Kasumi-1 (cell line): ENCODE measurements around the gene HMGN2.

Experiments
- DNase-seq, 2 experiments: peaks; one replicate each; lab custom pipeline; 2025; lab: John Stamatoyannopoulos, UW

Gene HMGN2

DNA sequence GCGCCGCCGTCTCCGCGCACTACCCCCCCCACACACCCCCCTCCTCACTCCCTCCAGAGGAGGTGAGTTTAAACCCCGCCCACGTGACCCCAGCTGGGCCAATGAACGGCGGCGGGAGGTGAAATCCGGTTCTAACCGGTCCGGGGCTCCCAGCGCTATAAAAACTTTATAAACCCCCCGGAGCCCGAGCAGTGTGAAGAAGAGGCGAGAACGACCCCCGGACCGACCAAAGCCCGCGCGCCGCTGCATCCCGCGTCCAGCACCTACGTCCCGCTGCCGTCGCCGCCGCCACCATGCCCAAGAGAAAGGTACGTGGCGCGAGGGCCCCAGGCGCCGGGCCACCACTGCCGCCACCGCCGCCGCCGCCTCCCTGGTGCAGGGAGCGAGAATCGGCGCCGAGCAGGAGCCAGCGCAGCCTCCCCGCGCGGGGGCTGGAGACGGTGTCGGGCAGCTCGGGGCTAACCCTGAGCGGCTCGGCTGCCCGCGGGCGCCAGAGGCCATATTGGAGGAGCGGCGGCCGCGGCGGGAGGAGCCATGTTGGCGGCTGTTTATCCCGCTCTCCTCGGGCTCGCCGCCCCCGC lies at the start of gene HMGN2:
HMGN2 (plus strand) TSS at position 121 of the 581 bp plus-strand sequence; CDS start at position 294, 173 bp downstream.
- DNase-seq, result peak; percentile 94 to 97

DNA sequence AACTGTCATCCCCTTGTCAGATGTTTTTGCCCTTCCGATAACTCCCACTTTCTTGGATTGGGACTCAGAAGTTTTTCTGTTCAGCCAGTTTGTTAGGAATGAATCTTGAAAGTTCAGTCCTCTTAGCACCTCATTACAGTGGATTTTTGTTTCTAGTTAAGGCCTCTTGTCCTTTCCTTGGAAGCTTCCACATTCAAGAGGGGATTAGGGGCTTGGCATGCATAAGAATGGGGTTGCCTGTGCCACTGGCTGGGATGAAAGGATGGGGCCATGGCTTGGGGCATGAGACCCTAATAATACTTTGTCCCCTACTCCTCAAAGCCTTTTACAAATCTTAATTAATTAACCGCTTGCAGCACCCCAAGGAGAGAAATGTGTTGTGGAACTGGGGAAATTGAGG lies 42.5 kb upstream of the HMGN2 start:
- DNase-seq, result no peak

DNA sequence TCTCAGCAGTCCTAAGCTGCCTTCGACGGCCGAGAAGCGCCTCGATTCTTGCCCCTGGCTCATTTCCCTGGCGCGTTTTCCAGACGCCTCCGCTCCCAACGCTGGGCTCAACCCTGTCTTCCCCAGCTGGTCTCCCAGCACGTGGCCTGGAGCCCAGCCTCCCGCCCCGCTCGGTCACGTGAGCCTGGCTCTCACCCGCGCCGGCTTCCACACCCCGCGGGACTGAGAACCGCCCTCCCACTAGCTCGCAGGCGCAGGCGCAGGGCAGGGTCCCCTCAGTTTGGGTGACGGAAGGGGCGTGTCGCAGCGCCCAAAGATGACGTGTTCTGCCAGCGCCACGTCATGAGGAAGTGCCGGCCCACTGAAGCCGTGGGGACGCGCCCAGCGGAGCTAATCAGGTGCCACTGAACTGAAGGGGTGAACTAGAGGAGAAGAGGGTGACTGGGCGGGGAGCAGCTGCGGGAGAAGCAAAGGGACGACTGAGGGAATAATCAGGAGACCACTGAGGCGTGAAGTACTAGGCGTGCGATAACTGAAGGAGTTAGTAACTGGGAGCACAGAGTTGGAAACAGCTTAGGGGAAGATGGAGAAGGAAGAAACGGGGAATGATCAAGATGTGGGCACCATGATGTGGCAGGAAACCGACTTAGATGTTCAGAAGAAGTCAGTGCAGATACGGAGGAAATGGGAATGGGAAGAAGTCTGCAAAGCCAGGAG lies 40.1 kb upstream of the HMGN2 start, which contains the start of gene DHDDS:
DHDDS (plus strand) TSS at position 343 of the 717 bp plus-strand sequence. CDS start 625 bp downstream, outside the sequence.
- peak; percentile 95 to 96 for DNase-seq

DNA sequence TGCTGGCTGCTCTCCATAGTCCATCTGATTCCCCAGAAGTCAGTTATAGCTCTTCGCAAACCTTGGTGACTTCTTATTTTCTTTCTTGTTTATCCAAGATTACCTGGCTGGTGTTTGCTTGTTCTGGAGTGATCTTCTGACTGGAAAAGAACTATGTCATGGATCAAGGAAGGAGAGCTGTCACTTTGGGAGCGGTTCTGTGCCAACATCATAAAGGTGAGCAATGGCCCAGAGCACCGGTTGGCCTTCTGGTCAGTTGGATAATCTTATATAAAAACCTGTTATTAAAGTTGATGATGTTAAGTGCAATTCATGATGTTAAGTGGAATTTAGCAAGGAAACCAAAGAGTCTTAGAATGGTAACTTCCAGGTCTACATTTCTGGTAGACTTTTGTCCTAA lies 39.4 kb upstream of the HMGN2 start:
- no peak for DNase-seq

DNA sequence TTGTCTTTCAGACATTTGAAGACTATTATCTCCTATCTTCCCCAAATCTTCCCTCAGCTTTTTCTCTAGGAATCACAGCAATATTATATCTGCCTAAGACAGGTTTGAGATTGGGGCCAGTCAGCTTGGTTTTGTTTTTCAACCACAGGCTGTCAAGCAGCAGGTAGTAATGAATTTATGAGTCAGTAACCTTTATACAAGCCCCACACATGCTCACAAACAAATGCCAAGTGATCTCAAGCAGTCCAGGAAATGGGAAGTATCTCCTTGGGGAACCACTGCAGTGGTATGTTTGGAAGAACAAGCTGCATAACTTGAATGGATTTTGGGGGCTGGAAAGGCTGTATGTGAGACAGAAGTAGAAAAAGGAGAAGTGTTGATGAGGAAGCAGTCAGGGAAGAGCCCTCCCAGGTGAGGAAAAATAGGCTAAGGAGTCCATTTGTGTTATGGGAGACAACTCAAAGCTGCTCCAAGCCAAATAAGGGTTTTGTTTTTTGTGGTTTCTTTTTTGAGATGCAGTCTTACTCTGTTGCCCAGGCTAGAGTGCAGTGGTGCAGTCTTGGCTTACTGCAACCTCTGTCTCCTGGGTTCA lies 38.0 kb upstream of the HMGN2 start:
- no peak for DNase-seq

DNA sequence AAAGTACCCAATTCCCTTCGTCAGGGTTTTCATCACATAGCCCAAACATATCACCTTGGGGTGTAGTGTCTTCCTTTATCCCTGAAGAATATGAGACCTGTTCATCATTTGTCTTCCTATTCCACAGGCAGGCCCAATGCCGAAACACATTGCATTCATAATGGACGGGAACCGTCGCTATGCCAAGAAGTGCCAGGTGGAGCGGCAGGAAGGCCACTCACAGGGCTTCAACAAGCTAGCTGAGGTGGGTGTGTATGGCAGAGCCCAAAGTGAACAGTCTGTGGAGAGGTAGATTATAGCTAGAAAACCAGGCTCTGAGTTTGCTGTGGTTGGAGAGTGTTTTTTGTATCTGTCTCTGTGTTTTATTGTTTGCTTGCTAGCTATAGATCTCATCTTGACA lies 34.2 kb upstream of the HMGN2 start:
- DNase-seq, result no peak

DNA sequence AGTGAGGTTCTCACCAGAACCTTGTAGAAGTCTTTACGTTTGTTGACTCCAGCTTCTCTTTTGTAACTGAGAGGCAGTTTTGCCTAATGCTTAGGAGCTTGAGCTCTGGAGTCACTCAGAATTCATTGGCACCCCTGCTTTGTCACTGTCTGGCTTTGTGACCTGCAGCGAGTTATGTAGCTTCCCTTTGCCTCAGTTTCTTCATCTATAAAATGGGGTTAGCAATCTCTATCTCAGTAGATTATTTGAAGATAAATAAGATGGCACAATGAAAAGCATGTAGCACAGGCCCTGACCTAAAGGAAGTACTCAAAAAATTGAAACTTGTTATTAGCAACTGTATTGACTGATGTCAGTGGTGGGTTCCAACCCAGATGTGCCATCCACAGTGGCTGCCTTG lies 32.0 kb upstream of the HMGN2 start:
- no peak for DNase-seq

DNA sequence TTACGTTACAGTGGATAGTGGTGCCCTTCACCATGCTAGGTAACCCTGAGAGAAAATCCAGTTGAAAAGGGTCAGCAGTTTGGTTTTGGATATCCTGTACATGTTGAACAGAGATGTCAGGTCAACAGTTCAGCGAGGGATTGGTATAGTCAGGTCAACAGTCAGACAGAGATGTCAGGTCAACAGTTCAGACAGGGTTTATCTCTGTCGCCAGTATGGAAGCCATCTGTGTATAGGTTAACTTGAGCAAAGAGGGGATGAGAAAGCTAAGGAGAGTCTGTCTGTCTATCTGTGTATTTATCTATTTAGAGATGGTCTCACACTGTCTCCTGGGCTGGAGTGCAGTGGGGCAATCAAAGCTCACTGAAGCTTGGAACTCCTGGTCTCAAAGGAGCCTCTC lies 22.4 kb upstream of the HMGN2 start:
- no peak for DNase-seq

DNA sequence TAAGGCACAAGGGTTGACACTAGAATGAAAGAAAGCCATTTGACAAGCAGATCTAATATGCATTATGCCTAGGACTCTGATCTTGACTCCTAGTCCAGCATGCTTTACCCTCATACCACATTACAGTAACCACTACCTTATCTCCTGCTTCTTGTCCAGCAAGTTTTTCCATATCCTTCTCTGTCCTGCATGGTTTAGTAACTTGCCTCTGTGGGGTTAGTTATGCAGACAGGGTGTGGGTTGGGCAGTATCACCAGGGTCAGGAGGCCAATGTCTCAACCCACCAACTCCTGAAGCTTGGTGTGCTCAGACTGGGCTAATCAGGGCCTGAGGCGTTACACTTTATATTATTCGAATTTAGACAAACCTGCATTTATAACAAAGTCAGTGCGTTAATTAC lies 21.3 kb upstream of the HMGN2 start:
- DNase-seq, result no peak

DNA sequence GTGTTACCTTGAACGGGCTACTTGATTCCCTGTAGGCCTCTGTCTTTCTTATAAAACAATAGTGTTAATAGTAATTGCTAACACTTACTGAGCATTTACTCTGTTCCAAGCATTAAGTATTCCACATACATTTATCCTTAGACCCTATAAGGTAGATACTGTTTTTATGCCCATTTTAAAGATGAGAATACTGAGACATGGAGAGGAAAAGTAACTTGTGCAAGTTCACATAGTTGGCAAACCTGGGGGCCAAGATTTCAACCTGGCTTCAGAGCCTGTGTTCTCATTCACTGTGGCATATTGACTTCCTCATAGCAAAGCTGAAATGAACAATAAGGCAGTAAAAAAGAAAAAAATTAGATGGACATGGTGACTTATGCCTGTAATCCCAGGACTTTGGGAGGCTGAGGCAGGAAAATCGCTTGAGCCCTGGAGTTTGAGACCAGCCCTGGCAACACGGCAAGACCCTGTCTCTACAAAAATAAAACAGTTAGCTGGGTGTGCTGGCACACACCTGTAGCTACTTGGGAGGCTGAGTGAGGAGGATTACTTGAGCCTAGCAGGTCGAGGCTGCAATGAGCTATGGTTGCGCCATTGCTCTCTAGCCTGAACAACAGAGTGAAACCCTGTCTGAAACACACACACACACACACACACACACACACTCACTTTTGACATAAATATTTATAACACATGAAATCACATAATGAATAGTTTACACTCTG lies 19.6 kb upstream of the HMGN2 start:
- no peak for DNase-seq

DNA sequence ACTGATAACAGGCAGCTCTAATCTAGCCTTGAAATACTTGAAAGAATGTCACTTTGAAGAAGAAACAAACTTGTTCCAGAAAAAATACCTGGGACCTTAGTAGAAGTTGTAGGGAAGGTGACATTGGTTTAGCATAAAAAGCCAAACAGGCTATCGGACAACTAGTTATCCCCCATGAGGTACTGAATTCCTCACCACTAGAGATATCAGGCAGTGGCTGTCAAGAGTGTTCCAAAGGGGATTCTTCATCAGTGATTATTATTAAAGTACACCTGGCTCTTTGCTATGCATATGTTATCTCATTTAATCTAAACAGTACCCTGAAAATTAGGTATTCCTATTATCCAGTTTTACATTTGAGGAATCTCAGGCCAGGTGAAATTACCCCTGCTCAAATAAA lies 13.1 kb upstream of the HMGN2 start:
- no peak for DNase-seq

DNA sequence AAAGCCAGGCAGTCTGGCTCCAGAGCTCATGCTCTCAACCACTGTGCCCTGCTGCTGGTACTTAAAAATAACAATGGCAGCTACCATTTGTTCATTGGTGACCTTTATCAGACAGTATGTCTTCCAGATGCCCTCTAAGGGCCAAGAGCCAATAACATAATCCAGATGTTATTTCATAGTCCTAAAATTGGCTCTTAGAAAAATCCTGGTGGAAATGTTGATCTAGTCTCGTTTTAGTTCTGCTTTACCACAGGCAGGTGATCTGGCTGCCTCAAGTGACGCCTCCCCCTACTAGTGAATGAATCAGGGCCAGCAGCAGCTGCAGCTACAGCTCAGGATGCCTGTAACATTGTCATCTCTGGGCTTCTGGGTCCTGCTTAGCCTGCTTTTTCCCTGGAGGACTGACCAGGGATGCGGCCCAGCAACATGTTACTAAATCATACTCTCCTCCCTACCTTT lies 12.6 kb upstream of the HMGN2 start:
- no peak for DNase-seq

DNA sequence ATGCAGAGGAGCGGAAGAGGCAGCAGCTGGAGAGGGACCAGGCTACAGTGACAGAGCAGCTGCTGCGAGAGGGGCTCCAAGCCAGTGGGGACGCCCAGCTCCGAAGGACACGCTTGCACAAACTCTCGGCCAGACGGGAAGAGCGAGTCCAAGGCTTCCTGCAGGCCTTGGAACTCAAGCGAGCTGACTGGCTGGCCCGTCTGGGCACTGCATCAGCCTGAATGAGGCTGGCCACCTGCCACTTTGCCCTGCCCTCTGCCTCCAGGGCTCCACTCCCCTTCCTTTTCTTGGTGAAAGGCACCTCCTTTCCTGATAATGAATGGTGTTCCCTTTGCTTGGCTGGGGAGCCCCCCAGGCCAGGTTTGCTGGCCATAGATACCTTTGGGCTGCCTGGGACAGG lies 3.3 kb upstream of the HMGN2 start:
- DNase-seq, result no peak

DNA sequence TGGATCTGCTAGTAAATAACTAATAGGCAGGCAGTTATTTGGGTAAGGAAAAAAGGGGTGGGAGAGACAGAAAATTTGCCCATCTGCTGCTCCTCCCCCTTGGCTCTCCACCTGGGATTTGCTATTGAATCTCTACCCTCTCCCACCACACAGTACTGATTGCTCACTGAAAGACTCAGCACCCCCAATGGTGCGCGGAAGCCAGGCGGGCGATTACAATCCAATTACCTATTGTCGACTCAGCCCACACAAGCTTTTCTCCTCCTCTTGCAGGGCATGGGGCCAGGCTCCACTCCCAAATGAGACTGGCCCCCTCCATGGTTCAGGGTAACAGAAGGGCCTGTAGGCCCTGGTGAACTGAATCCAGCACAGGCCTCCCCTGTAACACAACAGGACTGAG lies 2.7 kb upstream of the HMGN2 start:
- DNase-seq, result no peak

DNA sequence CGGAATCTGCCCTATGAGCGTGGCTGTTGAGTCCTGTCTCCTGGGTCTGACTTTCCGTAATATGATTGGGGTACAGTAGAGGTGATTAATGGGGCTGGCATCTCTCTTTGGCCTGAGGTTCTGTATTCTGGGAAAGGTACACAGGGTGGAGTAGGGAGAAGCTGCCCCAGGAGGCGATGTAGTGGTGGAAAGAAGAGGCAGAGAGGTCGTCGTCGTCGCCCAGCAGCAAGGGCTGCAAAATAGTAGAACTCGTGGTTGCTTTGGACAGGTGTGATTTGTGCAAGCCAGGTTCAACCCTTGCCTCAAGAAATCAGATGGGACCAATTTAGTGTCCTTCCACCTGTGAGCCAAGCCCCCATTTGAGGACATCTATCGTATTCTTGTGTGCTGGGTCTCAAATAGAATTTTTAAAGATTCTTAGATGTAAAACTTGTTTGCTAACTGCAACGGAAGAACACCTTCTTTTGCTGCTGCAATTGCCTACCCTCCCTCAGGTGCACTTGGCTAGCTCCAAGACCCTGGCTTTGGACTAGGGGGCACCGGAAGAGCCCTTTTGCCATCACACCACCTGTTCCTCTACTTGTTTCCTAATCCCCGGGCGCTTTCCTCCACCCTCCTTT lies 1.3 kb upstream of the HMGN2 start:
- DNase-seq, result no peak

DNA sequence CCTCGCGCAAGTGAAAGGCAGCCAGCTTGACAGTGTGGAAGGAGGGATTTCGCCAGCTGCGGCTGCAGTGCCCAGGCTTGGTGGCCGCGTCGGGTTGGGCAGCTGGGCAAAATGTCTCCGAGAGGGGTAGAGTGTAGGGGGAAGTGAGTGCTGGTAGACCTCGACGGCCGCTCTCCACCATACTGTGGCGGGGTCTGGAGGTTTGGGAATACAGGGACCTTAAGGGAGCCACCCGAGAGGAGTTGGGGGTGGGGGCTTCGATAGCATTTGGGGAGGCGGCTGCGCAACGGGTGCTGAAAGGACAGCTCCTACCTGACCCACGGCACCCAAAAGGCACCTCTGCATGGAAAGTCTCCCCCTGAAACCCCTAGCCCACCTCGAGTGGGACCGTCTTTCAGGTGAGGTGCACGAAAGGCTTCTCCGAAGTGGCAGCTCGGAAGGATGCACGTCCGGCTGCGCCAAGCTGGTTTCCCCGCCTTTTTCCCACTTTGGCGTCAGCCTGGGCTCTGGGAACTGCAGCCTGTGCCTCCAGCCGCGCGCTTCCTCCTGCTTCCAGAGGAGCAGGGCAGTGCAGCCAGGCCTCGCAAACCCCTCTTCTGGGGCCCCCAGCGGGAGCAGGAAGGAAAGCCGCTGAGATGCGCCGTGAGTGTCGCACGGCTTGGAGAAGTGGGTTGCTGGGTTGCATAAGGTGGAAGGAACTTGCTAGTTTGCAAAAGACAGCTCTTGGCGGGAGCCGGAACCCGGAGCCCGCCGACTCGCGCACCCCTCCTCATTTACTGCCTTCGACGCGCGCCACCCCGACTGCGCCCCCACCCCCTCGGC lies 531 bp upstream of the HMGN2 start:
- DNase-seq, result peak; percentile 94 to 97

DNA sequence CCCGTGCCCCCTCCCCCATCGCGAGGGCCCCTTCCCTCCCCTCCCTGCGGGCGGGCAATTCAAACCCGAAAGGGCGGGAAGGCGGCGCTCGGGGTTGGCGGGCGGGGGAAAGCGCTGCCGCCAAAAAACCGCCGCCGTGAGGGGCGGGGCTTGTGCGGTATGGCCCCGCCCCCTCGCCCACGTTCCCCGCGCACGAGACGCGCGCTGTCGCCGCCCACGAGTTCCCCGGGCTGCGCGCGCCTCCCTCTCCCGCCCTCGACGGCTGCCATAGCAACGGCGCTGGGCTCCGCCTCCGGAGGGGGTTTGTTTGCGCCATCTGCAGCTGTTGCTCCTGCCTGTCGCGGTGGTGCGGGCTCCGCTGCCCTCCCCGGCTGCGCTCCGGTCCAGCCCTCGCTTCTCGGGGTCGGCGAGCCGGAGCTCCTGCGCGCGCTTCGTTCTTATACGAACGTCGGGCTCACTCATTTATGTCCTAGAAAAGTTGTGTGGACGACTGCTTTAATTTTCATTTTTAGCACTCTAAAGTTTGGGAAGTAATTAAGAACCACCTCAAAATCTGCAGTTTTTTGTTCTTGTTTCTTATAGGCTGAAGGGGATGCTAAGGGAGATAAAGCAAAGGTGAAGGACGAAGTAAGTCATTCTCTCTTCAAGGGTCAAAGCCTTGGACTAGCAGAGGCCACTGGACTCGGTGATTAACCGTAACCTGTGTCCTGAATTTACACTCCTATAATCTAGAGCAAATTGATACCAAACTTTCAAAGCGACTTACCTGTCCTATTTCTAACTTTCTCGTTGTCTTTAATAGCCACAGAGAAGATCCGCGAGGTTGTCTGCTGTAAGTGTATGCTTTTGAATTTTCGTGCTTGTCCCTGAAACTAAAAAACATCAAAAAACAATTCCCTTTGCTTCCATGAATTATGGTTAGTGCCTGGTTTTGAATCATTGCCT lies 933 bp downstream of the HMGN2 start:
- peak; percentile 78 to 86 for DNase-seq

DNA sequence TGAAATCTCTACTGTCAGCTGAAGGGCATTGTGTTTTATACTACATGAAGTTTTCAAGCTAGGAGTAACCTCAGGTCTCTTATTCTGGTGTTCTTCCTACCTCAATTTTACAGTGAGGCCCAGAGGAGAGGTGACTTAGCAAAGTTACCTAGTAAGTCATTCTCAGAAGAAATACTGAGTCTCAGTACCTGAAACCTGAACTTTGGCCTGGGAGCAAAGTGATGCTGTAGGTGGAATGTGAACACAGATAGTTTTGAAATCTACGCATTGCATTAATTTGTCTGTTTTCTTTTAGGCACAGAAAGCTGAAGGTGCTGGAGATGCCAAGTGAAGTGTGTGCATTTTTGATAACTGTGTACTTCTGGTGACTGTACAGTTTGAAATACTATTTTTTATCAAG lies 2.6 kb downstream of the HMGN2 start:
- DNase-seq, result no peak

DNA sequence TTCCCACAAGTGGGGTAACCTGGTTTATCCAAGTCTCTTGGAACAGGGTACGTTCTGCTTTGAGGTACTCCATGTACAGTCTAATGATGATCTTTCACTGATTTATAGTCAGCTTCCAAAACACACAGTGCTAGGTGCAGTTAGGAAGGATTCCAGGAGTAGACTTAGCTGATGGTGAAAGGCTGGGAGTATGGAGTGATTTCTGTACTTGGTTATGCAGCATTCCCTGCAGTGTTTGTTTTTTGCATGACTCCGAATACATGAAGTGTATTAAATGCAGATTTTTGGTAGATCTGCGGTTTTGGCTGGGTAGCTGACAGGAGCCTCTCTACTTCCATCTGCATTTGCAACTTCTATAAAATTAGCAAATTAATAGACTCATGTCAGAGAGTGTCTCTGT lies 3.7 kb downstream of the HMGN2 start:
- no peak for DNase-seq

DNA sequence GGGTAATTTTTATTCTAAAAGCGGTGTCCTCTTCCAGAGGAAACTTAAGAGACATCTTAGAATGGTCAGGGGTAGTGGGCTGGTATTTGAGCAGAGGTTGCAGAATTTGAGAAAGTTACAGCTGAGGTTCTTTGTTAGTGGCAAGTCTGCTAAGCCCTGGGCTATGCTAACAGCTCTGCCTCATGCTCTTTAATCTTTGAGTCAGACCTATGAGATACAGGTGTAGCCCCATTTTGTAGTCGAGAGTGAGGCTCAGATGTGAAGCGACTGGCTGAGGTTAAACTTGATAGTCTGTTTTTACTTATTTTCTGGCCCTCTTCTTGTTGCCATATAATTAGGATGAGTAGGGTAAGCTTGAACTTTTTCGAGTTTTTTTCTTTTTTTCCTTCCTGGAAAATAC lies 4.7 kb downstream of the HMGN2 start:
- no peak for DNase-seq
